ENCODE data around the gene SIPA1L2.

DNA sequence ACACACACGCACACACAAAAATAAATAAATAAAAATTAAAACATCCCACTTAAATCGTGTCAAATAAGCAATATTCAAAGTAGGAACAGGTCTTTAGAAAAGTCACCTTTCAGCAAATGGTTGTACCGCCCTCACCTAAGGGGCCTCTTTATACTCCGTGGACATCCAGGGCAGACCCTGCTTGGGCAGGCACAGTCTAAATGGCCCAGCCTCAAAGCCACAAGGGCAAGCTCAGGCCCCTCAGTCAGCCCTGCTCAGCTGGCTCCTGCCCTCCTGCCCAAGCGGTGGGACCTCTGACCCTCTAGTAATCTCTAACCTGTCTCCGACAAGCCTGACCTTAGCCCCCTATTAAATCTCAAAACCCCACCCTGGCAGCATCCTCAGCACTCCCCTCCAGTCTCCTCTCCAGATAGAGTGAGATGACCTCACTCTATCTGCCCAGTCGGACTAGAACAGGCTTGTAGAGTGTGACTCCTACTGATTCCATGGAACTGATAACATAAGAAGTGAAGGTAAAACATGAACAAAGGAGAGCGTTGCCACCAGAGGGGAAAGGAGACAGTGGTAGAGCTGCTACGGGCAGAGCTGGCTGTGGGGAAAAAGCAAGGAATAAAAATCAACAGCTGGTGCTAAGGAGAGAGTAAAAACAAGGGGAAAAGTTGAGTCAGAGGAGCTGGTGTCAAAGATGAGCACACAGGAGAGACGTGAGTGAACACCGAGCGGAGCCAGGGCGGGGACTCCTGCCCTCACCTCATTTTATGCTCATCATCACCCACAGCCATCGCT is 36.0 kb downstream of the SIPA1L2 start:
- no peak for TF ChIP-seq POLR2A (IDR thresholded peaks at IDR 0.05)
- TF ChIP-seq, protein P1, sequence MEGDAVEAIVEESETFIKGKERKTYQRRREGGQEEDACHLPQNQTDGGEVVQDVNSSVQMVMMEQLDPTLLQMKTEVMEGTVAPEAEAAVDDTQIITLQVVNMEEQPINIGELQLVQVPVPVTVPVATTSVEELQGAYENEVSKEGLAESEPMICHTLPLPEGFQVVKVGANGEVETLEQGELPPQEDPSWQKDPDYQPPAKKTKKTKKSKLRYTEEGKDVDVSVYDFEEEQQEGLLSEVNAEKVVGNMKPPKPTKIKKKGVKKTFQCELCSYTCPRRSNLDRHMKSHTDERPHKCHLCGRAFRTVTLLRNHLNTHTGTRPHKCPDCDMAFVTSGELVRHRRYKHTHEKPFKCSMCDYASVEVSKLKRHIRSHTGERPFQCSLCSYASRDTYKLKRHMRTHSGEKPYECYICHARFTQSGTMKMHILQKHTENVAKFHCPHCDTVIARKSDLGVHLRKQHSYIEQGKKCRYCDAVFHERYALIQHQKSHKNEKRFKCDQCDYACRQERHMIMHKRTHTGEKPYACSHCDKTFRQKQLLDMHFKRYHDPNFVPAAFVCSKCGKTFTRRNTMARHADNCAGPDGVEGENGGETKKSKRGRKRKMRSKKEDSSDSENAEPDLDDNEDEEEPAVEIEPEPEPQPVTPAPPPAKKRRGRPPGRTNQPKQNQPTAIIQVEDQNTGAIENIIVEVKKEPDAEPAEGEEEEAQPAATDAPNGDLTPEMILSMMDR (IDR thresholded peaks at IDR 0.05), result no peak

Measured in Peyer's patch (tissue), 4 donors.